ENCODE measurements around the gene ADAMTS8.

- TF ChIP-seq EZH2 (IDR thresholded peaks at IDR 0.05; ENCODE audit: low read length, unreplicated experiment) = no peak
- TF ChIP-seq CTCF (conservative IDR thresholded peaks at IDR 0.05; ENCODE audit: low read depth, low read length) = no peak
Observed at GRCh38 chr11:130400781-130401483, 27.5 kb downstream of the ADAMTS8 start.

Data from PC-3 (cell line).